SH-SY5Y (cell line): Measurements from ENCODE around the gene RERE.

Experiments used
- GATA2 ChIP-seq: IDR thresholded peaks from 2 replicates; pipeline ENCODE4 v1.6.1; 2011; ENCODE audit warnings: mild to moderate bottlenecking, low read depth, low read length
- GATA3 ChIP-seq: IDR thresholded peaks from 2 replicates; pipeline ENCODE4 v1.6.1; 2011; ENCODE audit warnings: low read depth, mild to moderate bottlenecking, low read length, moderate library complexity

GRCh38 chr1:8430476-8430875, 387.0 kb downstream of the RERE start:
- no peak for TF ChIP-seq GATA2
- no peak for TF ChIP-seq GATA3
